Measurements from ENCODE around the gene OR10R2. TPM values are rescaled to one million over a fixed set of nuclear protein-coding genes. Genes with fewer than 3 reads are reported as not detected.

The OR10R2 gene
- total and polyA plus RNA-seq, 2 experiments from 2014 or later: not detected

DNA sequence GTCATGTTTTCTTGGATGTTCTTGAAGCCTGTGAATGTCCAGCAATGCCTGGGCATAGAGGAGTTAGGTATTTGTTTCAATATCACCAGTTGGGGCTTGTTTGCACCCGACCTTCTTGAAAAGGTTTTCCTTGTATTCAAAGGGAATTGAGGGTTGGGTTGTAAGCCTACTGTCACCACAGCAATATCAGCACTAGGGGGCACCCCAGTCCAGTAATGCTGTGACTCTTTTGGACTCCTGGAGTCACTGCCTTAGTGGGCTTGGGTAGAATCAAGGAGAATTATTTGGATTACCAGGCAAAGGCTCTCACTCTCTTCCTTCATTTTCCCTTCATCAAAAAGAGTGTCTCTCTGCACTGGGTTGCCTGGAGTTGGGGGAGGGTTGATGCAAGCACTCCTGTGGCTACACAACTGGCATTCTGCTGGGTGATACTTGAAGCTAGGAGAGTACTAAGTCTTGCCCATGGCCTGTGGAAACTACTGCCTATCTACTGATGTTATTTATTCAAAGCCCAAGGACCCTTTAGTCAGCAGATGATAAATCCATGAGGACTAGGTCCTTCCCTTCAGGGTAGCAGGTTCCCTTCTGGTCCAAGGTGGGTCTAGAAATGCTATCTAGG is 34.5 kb downstream of the OR10R2 start:
- Histone ChIP-seq H3K36me3 (replicated peaks; ENCODE audit: insufficient read depth, low read depth) (no peaks in the 10 kb centered on the region), H4K20me1 (ENCODE audit: insufficient read depth, poor library complexity, severe bottlenecking) (no peaks in the 10 kb centered on the region), H2AFZ (no peak overlapping the region), H3K4me2 (no peak overlapping the region), H3K9me2 (replicated peaks; ENCODE audit: insufficient read depth) (no peaks in the 10 kb centered on the region), H3K4me1 (ENCODE audit: insufficient read depth) (no peaks in the 10 kb centered on the region), H3K9me3 (ENCODE audit: low read depth) (no peaks in the 10 kb centered on the region), H3K27me3 (no peaks in the 10 kb centered on the region), H3K79me2 (no peaks in the 10 kb centered on the region), H3K27ac (no peak overlapping the region), H3K4me3 (no peak overlapping the region)
- peak; percentile 55 for DNase-seq (ENCODE audit: low spot score)
- 47% methylated on average over 1 of the region's 1 CpG for WGBS (ENCODE audit: low lambda C conversion rate, missing lambda C conversion rate)
- TF ChIP-seq EZH2phosphoT487 (IDR thresholded peaks at IDR 0.05; ENCODE audit: low read depth, severe bottlenecking, unreplicated experiment): no peak
- TF ChIP-seq EZH2 (IDR thresholded peaks at IDR 0.05; ENCODE audit: borderline replicate concordance): no peak
- TF ChIP-seq, protein P1, sequence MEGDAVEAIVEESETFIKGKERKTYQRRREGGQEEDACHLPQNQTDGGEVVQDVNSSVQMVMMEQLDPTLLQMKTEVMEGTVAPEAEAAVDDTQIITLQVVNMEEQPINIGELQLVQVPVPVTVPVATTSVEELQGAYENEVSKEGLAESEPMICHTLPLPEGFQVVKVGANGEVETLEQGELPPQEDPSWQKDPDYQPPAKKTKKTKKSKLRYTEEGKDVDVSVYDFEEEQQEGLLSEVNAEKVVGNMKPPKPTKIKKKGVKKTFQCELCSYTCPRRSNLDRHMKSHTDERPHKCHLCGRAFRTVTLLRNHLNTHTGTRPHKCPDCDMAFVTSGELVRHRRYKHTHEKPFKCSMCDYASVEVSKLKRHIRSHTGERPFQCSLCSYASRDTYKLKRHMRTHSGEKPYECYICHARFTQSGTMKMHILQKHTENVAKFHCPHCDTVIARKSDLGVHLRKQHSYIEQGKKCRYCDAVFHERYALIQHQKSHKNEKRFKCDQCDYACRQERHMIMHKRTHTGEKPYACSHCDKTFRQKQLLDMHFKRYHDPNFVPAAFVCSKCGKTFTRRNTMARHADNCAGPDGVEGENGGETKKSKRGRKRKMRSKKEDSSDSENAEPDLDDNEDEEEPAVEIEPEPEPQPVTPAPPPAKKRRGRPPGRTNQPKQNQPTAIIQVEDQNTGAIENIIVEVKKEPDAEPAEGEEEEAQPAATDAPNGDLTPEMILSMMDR (IDR thresholded peaks at IDR 0.05; ENCODE audit: poor library complexity): peak; percentile 52

- Histone ChIP-seq H3K9me2 (replicated peaks; ENCODE audit: insufficient read depth) (no peaks in the 10 kb centered on the region), H3K27ac (no peak overlapping the region), H4K20me1 (ENCODE audit: insufficient read depth, poor library complexity, severe bottlenecking) (no peaks in the 10 kb centered on the region), H3K27me3 (no peaks in the 10 kb centered on the region), H3K79me2 (no peaks in the 10 kb centered on the region), H3K4me2 (no peak overlapping the region), H3K4me3 (no peak overlapping the region), H2AFZ (no peak overlapping the region), H3K9me3 (ENCODE audit: low read depth) (no peaks in the 10 kb centered on the region), H3K36me3 (replicated peaks; ENCODE audit: insufficient read depth, low read depth) (no peaks in the 10 kb centered on the region), H3K4me1 (ENCODE audit: insufficient read depth) (no peaks in the 10 kb centered on the region)
- DNase-seq (ENCODE audit: low spot score): no peak
- 85% methylated on average over 2 of the region's 2 CpGs for WGBS (ENCODE audit: low lambda C conversion rate, missing lambda C conversion rate)
- TF ChIP-seq, protein P1 (IDR thresholded peaks at IDR 0.05; ENCODE audit: poor library complexity): no peak
- no peak for TF ChIP-seq EZH2 (IDR thresholded peaks at IDR 0.05; ENCODE audit: borderline replicate concordance)
These were observed 35.5 kb downstream of the OR10R2 start for GRCh38 chr1:158507511-158507910.

DNA sequence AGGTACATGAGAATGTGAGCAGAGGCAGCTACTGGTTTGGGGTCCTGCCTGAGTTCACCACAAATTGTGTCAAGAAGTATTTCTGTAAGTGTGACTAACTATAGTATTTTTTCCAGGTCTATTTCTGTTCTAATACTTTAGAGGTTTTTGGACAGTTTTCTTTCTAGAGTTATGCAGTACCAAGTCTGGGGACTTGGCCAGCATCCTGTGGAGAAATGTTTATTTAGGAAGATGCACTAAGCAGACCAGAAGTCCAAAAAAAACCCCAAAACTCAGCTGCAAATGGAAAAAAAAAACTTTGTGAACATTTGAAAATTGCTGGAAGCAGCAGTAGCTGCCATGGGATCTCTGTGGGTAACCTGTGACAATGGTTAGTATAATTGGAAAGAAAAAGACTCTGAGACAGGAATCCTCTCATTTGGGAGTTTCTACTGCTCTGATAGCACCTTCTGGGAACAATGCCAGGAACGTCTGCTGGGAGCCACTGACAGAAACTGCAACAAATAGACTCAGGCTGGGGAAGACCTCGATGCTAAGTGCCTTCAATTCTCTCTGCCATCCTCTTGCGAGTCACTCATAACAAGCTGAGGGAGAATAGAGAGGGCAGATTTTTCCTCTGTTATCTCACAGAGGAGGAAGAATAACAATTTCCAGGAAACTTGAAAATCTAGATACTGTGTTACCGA is 37.6 kb downstream of the OR10R2 start:
- Histone ChIP-seq H3K4me1 (ENCODE audit: insufficient read depth) (no peaks in the 10 kb centered on the region), H3K36me3 (replicated peaks; ENCODE audit: insufficient read depth, low read depth) (no peaks in the 10 kb centered on the region), H3K27me3 (no peaks in the 10 kb centered on the region), H3K27ac (no peak overlapping the region), H4K20me1 (ENCODE audit: insufficient read depth, poor library complexity, severe bottlenecking) (no peaks in the 10 kb centered on the region), H3K4me3 (no peak overlapping the region), H3K4me2 (peak overlapping the region; percentile 5), H3K9me3 (ENCODE audit: low read depth) (no peaks in the 10 kb centered on the region), H3K9me2 (replicated peaks; ENCODE audit: insufficient read depth) (no peaks in the 10 kb centered on the region), H2AFZ (no peak overlapping the region), H3K79me2 (no peaks in the 10 kb centered on the region)
- 38% methylated on average over 4 of the region's 4 CpGs for WGBS (ENCODE audit: low lambda C conversion rate, missing lambda C conversion rate)
- TF ChIP-seq EZH2 (IDR thresholded peaks at IDR 0.05; ENCODE audit: borderline replicate concordance) (no peak), EZH2phosphoT487 (IDR thresholded peaks at IDR 0.05; ENCODE audit: low read depth, severe bottlenecking, unreplicated experiment) (no peak)
- TF ChIP-seq, protein P1 (IDR thresholded peaks at IDR 0.05; ENCODE audit: poor library complexity): no peak
- DNase-seq (ENCODE audit: low spot score): peak; percentile 46
